Measurements from ENCODE around the gene ELF1. TPM values are rescaled to one million over a fixed set of nuclear protein-coding genes. Genes with fewer than 3 reads are reported as not detected.

ELF1 gene
- total RNA-seq, 3 donors from 2014 or later: 80.2 to 111 (median 96.8) TPM

GRCh38 chr13:40958655-40959054, 60.5 kb downstream of the ELF1 start:
- Histone ChIP-seq H3K4me1 (ENCODE audit: low read depth) (peaks cover 13% of the 10 kb centered on the region), H3K9me3 (no peaks in the 10 kb centered on the region), H3K36me3 (ENCODE audit: low read depth) (no peaks in the 10 kb centered on the region), H3K4me3 (no peak overlapping the region)
- TF ChIP-seq CTCF (IDR thresholded peaks at IDR 0.05): no peak
- ATAC-seq (no peak), DNase-seq (no peak)
- intact Hi-C loops (cut with DNase I, micrococcal nuclease): no loop called here

GRCh38 chr13:40946485-40946884, 72.6 kb downstream of the ELF1 start:
- Histone ChIP-seq H3K4me1 (ENCODE audit: low read depth) (peaks cover 7% of the 10 kb centered on the region), H3K9me3 (no peaks in the 10 kb centered on the region), H3K4me3 (no peak overlapping the region), H3K36me3 (ENCODE audit: low read depth) (no peaks in the 10 kb centered on the region)
- peak; percentile 94 for ATAC-seq
- intact Hi-C loops (cut with DNase I, micrococcal nuclease): no loop called here
- DNase-seq: peak in 1 of 3 donors; percentile 51
- no peak for TF ChIP-seq CTCF (IDR thresholded peaks at IDR 0.05)

GRCh38 chr13:40943073-40943472, 76.0 kb downstream of the ELF1 start:
- ATAC-seq: no peak
- Histone ChIP-seq H3K36me3 (ENCODE audit: low read depth) (no peaks in the 10 kb centered on the region), H3K4me1 (ENCODE audit: low read depth) (peaks cover 7% of the 10 kb centered on the region), H3K9me3 (no peaks in the 10 kb centered on the region), H3K4me3 (no peak overlapping the region)
- intact Hi-C loops (cut with DNase I, micrococcal nuclease): no loop called here
- TF ChIP-seq CTCF (IDR thresholded peaks at IDR 0.05): no peak
- no peak for DNase-seq

- no peak for DNase-seq
- Histone ChIP-seq H3K4me1 (ENCODE audit: low read depth) (peaks cover 14% of the 10 kb centered on the region), H3K4me3 (no peak overlapping the region), H3K36me3 (ENCODE audit: low read depth) (no peaks in the 10 kb centered on the region), H3K9me3 (no peaks in the 10 kb centered on the region)
- TF ChIP-seq CTCF (IDR thresholded peaks at IDR 0.05): no peak
- intact Hi-C loops (cut with DNase I, micrococcal nuclease): no loop called here
- ATAC-seq: no peak
These were observed 77.5 kb downstream of the ELF1 start for GRCh38 chr13:40941581-40941980.

GRCh38 chr13:40940841-40941240, 78.3 kb downstream of the ELF1 start:
- intact Hi-C loops (cut with DNase I, micrococcal nuclease): no loop called here
- TF ChIP-seq CTCF (IDR thresholded peaks at IDR 0.05): no peak
- H3K9me3 ChIP-seq: no peaks in the 10 kb centered on the region
- no peaks in the 10 kb centered on the region for H3K36me3 ChIP-seq (ENCODE audit: low read depth)
- H3K4me1 ChIP-seq (ENCODE audit: low read depth): peaks cover 14% of the 10 kb centered on the region
- no peak for ATAC-seq
- H3K4me3 ChIP-seq: no peak overlapping the region
- DNase-seq: no peak
